HCT116 (cell line): Measurements from ENCODE around the gene SLC12A4. TPM values are rescaled to one million over a fixed set of nuclear protein-coding genes. Genes with fewer than 3 reads are reported as not detected.
A peak's percentile ranks its signal among the peaks of the same experiment; 100 is the strongest.

Experiments
- ATAC-seq: fragments of 200-7000 bp; cut with Tn5 transposase; 2 replicates; pipeline ENCODE4 v1.9.1; 2020; ENCODE audit warnings: mild to moderate bottlenecking, moderate library complexity
- Bru-seq: library from RNA; stranded (reverse); fragments of 400-500 nt; gene quantifications from one replicate; lab custom pipeline; 2021; lab: Mats Ljungman, UMichigan
- BruChase-seq, 2 experiments: library from RNA; stranded (reverse); fragments of 400-500 nt; gene quantifications; one replicate each; lab custom pipeline; 2021; lab: Mats Ljungman, UMichigan
- BruUV-seq: library from RNA; stranded (reverse); fragments of 400-500 nt; replicated peaks from 2 replicates; lab custom pipeline; 2021; lab: Mats Ljungman, UMichigan
- CTCF ChIA-PET: fragments of 300-600 bp; sonication (Branson Sonifier 250); formaldehyde crosslinking; loops from one replicate; lab custom pipeline; 2021; ENCODE audit warnings: antibody characterized with exemption; lab: Charles Lee
- POLR2A ChIA-PET: fragments of 300-600, 350-600 bp; sonication (Branson Sonifier 250); formaldehyde crosslinking; loops from one replicate; lab custom pipeline; 2021; ENCODE audit warnings: antibody characterized with exemption; lab: Charles Lee
- RAD21 ChIA-PET, 2 experiments: fragments of 300-600 bp; sonication (Branson Sonifier 250); formaldehyde crosslinking; loops; one replicate each; lab custom pipeline; 2023; ENCODE audit warnings: low total read pairs in 2 of 2; ENCODE audit not compliant: uncharacterized antibody in 2 of 2, unreplicated experiment in 2 of 2, low non-redundant PET in 1 of 2; lab: Charles Lee
- DNase-seq: peaks from one replicate; pipeline ENCODE4 v3.0.0-alpha.2; 2010; ENCODE audit warnings: low read depth, low spot score
- H2AFZ ChIP-seq: fragments of 200-600 bp; shearing (Covaris generic), sonication (generic); 2 replicates; pipeline ENCODE4 v1.6.1; 2017; ENCODE audit warnings: low read depth, mixed run types, mixed read lengths, antibody characterized with exemption, low read length; ENCODE audit not compliant: poor library complexity, severe bottlenecking
- H3K27ac ChIP-seq: 2 replicates; pipeline ENCODE4 v1.5.1; 2012; ENCODE audit warnings: low read depth, low read length
- H3K27me3 ChIP-seq: fragments of 200-600 bp; sonication (generic); 2 replicates; pipeline ENCODE4 v1.6.1; 2016; ENCODE audit warnings: mixed run types, low read length, mixed read lengths; ENCODE audit not compliant: insufficient read depth
- H3K36me3 ChIP-seq, 2 experiments: fragments of 200-500 bp in 1 of 2; fragments of 200-600 bp in 1 of 2; sonication (Bioruptor generic) in 1 of 2; sonication (generic) in 1 of 2; 2 replicates each; pipeline versions ENCODE4 v1.5.1 to v1.6.1; 2014 to 2016; ENCODE audit warnings: low read length in 2 of 2, inconsistent platforms in 1 of 2, mixed read lengths in 1 of 2, mixed run types in 1 of 2; ENCODE audit not compliant: insufficient read depth in 2 of 2, control insufficient read depth in 1 of 2
- H3K4me1 ChIP-seq, 2 experiments: fragments of 200-600 bp in 1 of 2; sonication (generic) in 1 of 2; 2 replicates each; pipeline versions ENCODE4 v1.5.1 to v1.6.1; 2012 to 2017; ENCODE audit warnings: low read length in 2 of 2, inconsistent platforms in 1 of 2, mild to moderate bottlenecking in 1 of 2, mixed read lengths in 1 of 2, mixed run types in 1 of 2, moderate library complexity in 1 of 2; ENCODE audit not compliant: insufficient read depth in 2 of 2, control insufficient read depth in 1 of 2
- H3K4me2 ChIP-seq: fragments of 200-600 bp; sonication (generic); 2 replicates; pipeline ENCODE4 v1.6.1; 2017; ENCODE audit warnings: mixed run types, low read length, mixed read lengths
- H3K4me3 ChIP-seq, 2 experiments: fragments of 200-600 bp in 1 of 2; sonication (generic) in 1 of 2; replicated peaks in 1 of 2; 2 replicates each; pipeline ENCODE4 v1.5.1; 2011 to 2016; ENCODE audit warnings: low read length in 2 of 2, control low read depth in 1 of 2, low read depth in 1 of 2, mild to moderate bottlenecking in 1 of 2, mixed read lengths in 1 of 2, mixed run types in 1 of 2
- H3K79me2 ChIP-seq: fragments of 200-600 bp; sonication (generic); 2 replicates; pipeline ENCODE4 v1.6.1; 2017; ENCODE audit warnings: mild to moderate bottlenecking, mixed run types, low read length, moderate library complexity, mixed read lengths; ENCODE audit not compliant: insufficient read depth
- H3K9ac ChIP-seq: fragments of 200-600 bp; sonication (generic); 2 replicates; pipeline ENCODE4 v1.6.1; 2016; ENCODE audit warnings: low read length, mixed read lengths
- H3K9me2 ChIP-seq: fragments of 200-600 bp; sonication (generic), shearing (Covaris generic); 2 replicates; pipeline ENCODE4 v1.6.1; 2017; ENCODE audit warnings: mixed run types, mild to moderate bottlenecking, moderate library complexity; ENCODE audit not compliant: insufficient read depth
- H3K9me3 ChIP-seq, 2 experiments: fragments of 200-500 bp in 1 of 2; fragments of 200-600 bp in 1 of 2; sonication (Bioruptor generic) in 1 of 2; sonication (generic) in 1 of 2; 2 replicates each; pipeline ENCODE4 v1.6.1; 2014 to 2017; ENCODE audit warnings: low read length in 2 of 2, mixed read lengths in 2 of 2, inconsistent platforms in 1 of 2, low read depth in 1 of 2, mild to moderate bottlenecking in 1 of 2, mixed run types in 1 of 2, moderate library complexity in 1 of 2; ENCODE audit not compliant: control insufficient read depth in 1 of 2, insufficient read depth in 1 of 2
- H4K20me1 ChIP-seq: fragments of 200-600 bp; sonication (generic), shearing (Covaris generic); 2 replicates; pipeline ENCODE4 v1.6.1; 2017; ENCODE audit warnings: mixed run types, mild to moderate bottlenecking, moderate library complexity; ENCODE audit not compliant: insufficient read depth
- CBX3 ChIP-seq: IDR thresholded peaks from 2 replicates; pipeline ENCODE4 v1.6.1; 2012; ENCODE audit warnings: low read depth
- CEBPB ChIP-seq: IDR thresholded peaks from 2 replicates; pipeline ENCODE4 v1.6.1; 2012; ENCODE audit warnings: low read depth
- EGR1 ChIP-seq: IDR thresholded peaks from 2 replicates; pipeline ENCODE4 v1.6.1; 2012; ENCODE audit warnings: low read depth
- EZH2 ChIP-seq: fragments of 200-600 bp; sonication (generic); IDR thresholded peaks from 2 replicates; pipeline ENCODE4 v1.6.1; 2017; ENCODE audit warnings: antibody characterized with exemption, mixed run types
- POLR2A ChIP-seq: IDR thresholded peaks from 2 replicates; pipeline ENCODE4 v1.7.0; 2011; ENCODE audit warnings: borderline replicate concordance; ENCODE audit not compliant: insufficient read depth, insufficient read length; ENCODE audit errors: extremely low read depth
- POLR2AphosphoS5 ChIP-seq: IDR thresholded peaks from 2 replicates; pipeline ENCODE4 v1.6.1; 2011; ENCODE audit warnings: mild to moderate bottlenecking, low read depth, low read length, moderate library complexity
- REST ChIP-seq: IDR thresholded peaks from 2 replicates; pipeline ENCODE4 v1.6.1; 2012; ENCODE audit warnings: low read depth
- ZBTB33 ChIP-seq: IDR thresholded peaks from 2 replicates; pipeline ENCODE4 v1.6.1; 2011; ENCODE audit warnings: mild to moderate bottlenecking, low read length, moderate library complexity; ENCODE audit not compliant: insufficient replicate concordance; ENCODE audit errors: extremely low read depth
- ZFX ChIP-seq: fragments of 450-650 bp; IDR thresholded peaks from 2 replicates; pipeline ENCODE4 v1.6.1; 2017
- intact Hi-C: fragments of 100-400 bp; cut with micrococcal nuclease; formaldehyde crosslinking; loops from 2 replicates; pipeline ENCODE4 v1.10.0; 2022
- long read RNA-seq: library from polyadenylated mRNA; unstranded; transcript quantifications from one replicate; pipeline ENCODE4 v2.0.0, GENCODE V29; 2021; ENCODE audit not compliant: unreplicated experiment
- polyA plus RNA-seq: library from polyadenylated mRNA; unstranded; fragments of >200 nt; gene quantifications from 2 replicates; pipeline ENCODE4 v1.2.1, GENCODE V29; 2012; ENCODE audit warnings: missing spikeins
- total RNA-seq: library from RNA; stranded (reverse); gene quantifications from one replicate; pipeline ENCODE4 v1.2.1, GENCODE V29; 2021; ENCODE audit not compliant: unreplicated experiment

SLC12A4 gene
- total RNA-seq (46.0 TPM), Bru-seq, nascent RNA (percentile 68 among the genes with signal in this experiment), BruChase-seq, experiment 1, labeled RNA remaining after a 6-hour chase (percentile 77 among the genes with signal in this experiment), BruChase-seq, experiment 2, labeled RNA remaining after a 2-hour chase (percentile 70 among the genes with signal in this experiment)
- 33.3 and 54.0 TPM in 2 replicates for polyA plus RNA-seq
- long read RNA-seq, full-length matches to known transcripts = 26 of 57 reads
- long read RNA-seq, partial matches to known transcripts = 12 of 57 reads
- long read RNA-seq, other reads (novel, unspliced or antisense) = 19 of 57 reads

GRCh38 chr16:67968400-67969253 is at the start of gene SLC12A4:
Gene SLC12A4, minus strand, starts transcription at chr16:67968637. Its CDS starts 84 bp downstream, at chr16:67968553.
- peak within 1 kb of the TSS; percentile 87 for H3K27ac ChIP-seq
- peak within 1 kb of the TSS; percentile 87 for H3K4me2 ChIP-seq
- intact Hi-C loops = no loop called here
- BruUV-seq = no TSS peak
- no peaks in the 10 kb centered on the region for H3K9me3 ChIP-seq
- H2AFZ ChIP-seq = peak within 1 kb of the TSS; percentile 20
- peaks cover 32% of the 10 kb centered on the region for H3K79me2 ChIP-seq
- H4K20me1 ChIP-seq = no peaks in the 10 kb centered on the region
- H3K4me3 ChIP-seq = peak within 1 kb of the TSS; percentile 86
- H3K4me1 ChIP-seq = peaks cover 21 to 26% of the 10 kb centered on the region in 2 experiments
- ATAC-seq (peak; percentile 83), DNase-seq (peak; percentile 19)
- TF ChIP-seq REST (no peak), POLR2AphosphoS5 (peak; percentile 77), ZBTB33 (peak; percentile 62), CBX3 (no peak), EGR1 (peak; percentile 82), EZH2 (no peak), ZFX (peak; percentile 77; the same call in 1 of the 2 replicates), CEBPB (no peak), POLR2A (peak; percentile 33)
- H3K36me3 ChIP-seq = no peaks in the 10 kb centered on the region
- H3K9ac ChIP-seq = peak within 1 kb of the TSS; percentile 92
- POLR2A ChIA-PET = no interaction called here
- no peaks in the 10 kb centered on the region for H3K9me2 ChIP-seq
- RAD21 ChIA-PET = no interaction called here
- no peaks in the 10 kb centered on the region for H3K27me3 ChIP-seq
- CTCF ChIA-PET = interaction anchor here (0.6 kb wide), 1 partner anchor 20 kb away, joined by 3 read pairs; no protein-coding TSS in a partner anchor
